HepG2 (cell line): Measurements from ENCODE around the gene FAAP100. TPM values are rescaled to one million over a fixed set of nuclear protein-coding genes. Genes with fewer than 3 reads are reported as not detected.

Experiments
- ARID2 ChIP-seq: sonication (generic); formaldehyde crosslinking; IDR thresholded peaks from 2 replicates; pipeline ENCODE4 v1.8.1; 2022; ENCODE audit warnings: mild to moderate bottlenecking, missing genetic modification reagents, borderline replicate concordance
- CC2D1A ChIP-seq: sonication (generic); formaldehyde crosslinking; IDR thresholded peaks from 2 replicates; pipeline ENCODE4 v1.8.1; 2023; ENCODE audit warnings: mild to moderate bottlenecking, missing genetic modification reagents
- CSRNP2 ChIP-seq: sonication (generic); formaldehyde crosslinking; conservative IDR thresholded peaks from 2 replicates; pipeline ENCODE4 v1.8.0; 2022; ENCODE audit warnings: low read depth, missing genetic modification reagents
- FOXM1 ChIP-seq: sonication (generic); formaldehyde crosslinking; IDR thresholded peaks from 2 replicates; pipeline ENCODE4 v1.5.0; 2020; ENCODE audit warnings: missing genetic modification reagents
- GPN1 ChIP-seq: sonication (generic); formaldehyde crosslinking; IDR thresholded peaks from 2 replicates; pipeline ENCODE4 v1.5.1; 2020; ENCODE audit warnings: missing genetic modification reagents, borderline replicate concordance
- PAF1 ChIP-seq: IDR thresholded peaks from 2 replicates; pipeline ENCODE4 v1.6.1; 2016; ENCODE audit warnings: missing genetic modification reagents, missing compliant biosample characterization
- SIX4 ChIP-seq: sonication (generic); formaldehyde crosslinking; IDR thresholded peaks from 2 replicates; pipeline ENCODE4 v1.4.0; 2020; ENCODE audit warnings: missing genetic modification reagents
- SRY ChIP-seq: sonication (generic); formaldehyde crosslinking; IDR thresholded peaks from 2 replicates; pipeline ENCODE4 v1.8.0; 2022; ENCODE audit warnings: mild to moderate bottlenecking, missing genetic modification reagents
- ZNF280D ChIP-seq: sonication (generic); formaldehyde crosslinking; IDR thresholded peaks from 2 replicates; pipeline ENCODE4 v1.5.1; 2020; ENCODE audit warnings: mild to moderate bottlenecking, missing genetic modification reagents
- ZNF362 ChIP-seq: sonication (generic); formaldehyde crosslinking; IDR thresholded peaks from 2 replicates; pipeline ENCODE4 v1.4.0; 2020; ENCODE audit warnings: missing genetic modification reagents, mild to moderate bottlenecking, borderline replicate concordance
- ZNF574 ChIP-seq: sonication (generic); formaldehyde crosslinking; IDR thresholded peaks from 2 replicates; pipeline ENCODE4 v1.4.0; 2020; ENCODE audit warnings: missing genetic modification reagents
- ZSCAN21 ChIP-seq: sonication (generic); formaldehyde crosslinking; IDR thresholded peaks from 2 replicates; pipeline ENCODE4 v1.8.0; 2022; ENCODE audit warnings: mild to moderate bottlenecking, missing genetic modification reagents, moderate library complexity, borderline replicate concordance
- ZSCAN25 ChIP-seq: sonication (generic); formaldehyde crosslinking; IDR thresholded peaks from 2 replicates; pipeline ENCODE4 v1.8.0; 2022; ENCODE audit warnings: mild to moderate bottlenecking, missing genetic modification reagents
- polyA plus RNA-seq, 8 experiments: library from polyadenylated mRNA; depleted of rRNA in 3 of 8; stranded (reverse) in 7 of 8; unstranded in 1 of 8; fragments of >200 nt; fragmentation: Illumina TruSeq in 4 of 8; extraction: Trizol in 4 of 8; gene quantifications; 2 replicates each; pipeline versions ENCODE4 v1.2.1 to v1.2.3, GENCODE V29; 2011 to 2016; ENCODE audit warnings: low read depth in 4 of 8, missing spikeins in 1 of 8, mixed read lengths in 1 of 8; ENCODE audit not compliant: insufficient read depth in 1 of 8
- total RNA-seq, 5 experiments: library from RNA; depleted of rRNA; stranded (reverse); fragments of >200 nt; fragmentation: Illumina TruSeq; extraction: Trizol; gene quantifications; 2 replicates each; pipeline ENCODE4 v1.2.3, GENCODE V29; 2016; ENCODE audit warnings: low read depth in 1 of 5
- TF ChIP-seq, protein P1 (sequence below): sonication (generic); formaldehyde crosslinking; IDR thresholded peaks from 2 replicates; pipeline ENCODE4 v1.5.1; 2020; ENCODE audit warnings: mild to moderate bottlenecking, missing genetic modification reagents, moderate library complexity
- TF ChIP-seq, protein P2 (sequence below): sonication (generic); formaldehyde crosslinking; IDR thresholded peaks from 2 replicates; pipeline ENCODE4 v1.4.0; 2020; ENCODE audit warnings: missing genetic modification reagents

The FAAP100 gene
- total and polyA plus RNA-seq, 2 of the 13 experiments (the other 11 are each of a cell fraction or from before 2014, with no cell fraction given), result 7.6 to 20.8 TPM

GRCh38 chr17:81552244-81553017, at the start of gene FAAP100 (continued):
- TF ChIP-seq ZNF574 (CRISPR knock-in tag) (peak; percentile 85), ZNF362 (no peak), SIX4 (no peak; the same call in 1 of the 2 replicates), ZSCAN21 (CRISPR knock-in tag) (peak; percentile 75), PAF1 (CRISPR knock-in tag) (no peak), FOXM1 (CRISPR knock-in tag) (no peak), CSRNP2 (CRISPR knock-in tag) (no peak), ZSCAN25 (no peak; the same call in 1 of the 2 replicates), SRY (CRISPR knock-in tag) (no peak; the same call in none of the 2 replicates), ZNF280D (CRISPR knock-in tag) (no peak), CC2D1A (CRISPR knock-in tag) (no peak), ARID2 (CRISPR knock-in tag) (peak; percentile 74; the same call in 1 of the 2 replicates), GPN1 (CRISPR knock-in tag) (no peak)
- TF ChIP-seq, protein P1, sequence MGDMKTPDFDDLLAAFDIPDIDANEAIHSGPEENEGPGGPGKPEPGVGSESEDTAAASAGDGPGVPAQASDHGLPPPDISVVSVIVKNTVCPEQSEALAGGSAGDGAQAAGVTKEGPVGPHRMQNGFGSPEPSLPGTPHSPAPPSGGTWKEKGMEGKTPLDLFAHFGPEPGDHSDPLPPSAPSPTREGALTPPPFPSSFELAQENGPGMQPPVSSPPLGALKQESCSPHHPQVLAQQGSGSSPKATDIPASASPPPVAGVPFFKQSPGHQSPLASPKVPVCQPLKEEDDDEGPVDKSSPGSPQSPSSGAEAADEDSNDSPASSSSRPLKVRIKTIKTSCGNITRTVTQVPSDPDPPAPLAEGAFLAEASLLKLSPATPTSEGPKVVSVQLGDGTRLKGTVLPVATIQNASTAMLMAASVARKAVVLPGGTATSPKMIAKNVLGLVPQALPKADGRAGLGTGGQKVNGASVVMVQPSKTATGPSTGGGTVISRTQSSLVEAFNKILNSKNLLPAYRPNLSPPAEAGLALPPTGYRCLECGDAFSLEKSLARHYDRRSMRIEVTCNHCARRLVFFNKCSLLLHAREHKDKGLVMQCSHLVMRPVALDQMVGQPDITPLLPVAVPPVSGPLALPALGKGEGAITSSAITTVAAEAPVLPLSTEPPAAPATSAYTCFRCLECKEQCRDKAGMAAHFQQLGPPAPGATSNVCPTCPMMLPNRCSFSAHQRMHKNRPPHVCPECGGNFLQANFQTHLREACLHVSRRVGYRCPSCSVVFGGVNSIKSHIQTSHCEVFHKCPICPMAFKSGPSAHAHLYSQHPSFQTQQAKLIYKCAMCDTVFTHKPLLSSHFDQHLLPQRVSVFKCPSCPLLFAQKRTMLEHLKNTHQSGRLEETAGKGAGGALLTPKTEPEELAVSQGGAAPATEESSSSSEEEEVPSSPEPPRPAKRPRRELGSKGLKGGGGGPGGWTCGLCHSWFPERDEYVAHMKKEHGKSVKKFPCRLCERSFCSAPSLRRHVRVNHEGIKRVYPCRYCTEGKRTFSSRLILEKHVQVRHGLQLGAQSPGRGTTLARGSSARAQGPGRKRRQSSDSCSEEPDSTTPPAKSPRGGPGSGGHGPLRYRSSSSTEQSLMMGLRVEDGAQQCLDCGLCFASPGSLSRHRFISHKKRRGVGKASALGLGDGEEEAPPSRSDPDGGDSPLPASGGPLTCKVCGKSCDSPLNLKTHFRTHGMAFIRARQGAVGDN, result peak; percentile 82
- TF ChIP-seq, protein P2, sequence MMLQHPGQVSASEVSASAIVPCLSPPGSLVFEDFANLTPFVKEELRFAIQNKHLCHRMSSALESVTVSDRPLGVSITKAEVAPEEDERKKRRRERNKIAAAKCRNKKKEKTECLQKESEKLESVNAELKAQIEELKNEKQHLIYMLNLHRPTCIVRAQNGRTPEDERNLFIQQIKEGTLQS (CRISPR knock-in tag), result no peak
